ENCODE measurements around the gene LMO1.

LMO1 gene

DNA sequence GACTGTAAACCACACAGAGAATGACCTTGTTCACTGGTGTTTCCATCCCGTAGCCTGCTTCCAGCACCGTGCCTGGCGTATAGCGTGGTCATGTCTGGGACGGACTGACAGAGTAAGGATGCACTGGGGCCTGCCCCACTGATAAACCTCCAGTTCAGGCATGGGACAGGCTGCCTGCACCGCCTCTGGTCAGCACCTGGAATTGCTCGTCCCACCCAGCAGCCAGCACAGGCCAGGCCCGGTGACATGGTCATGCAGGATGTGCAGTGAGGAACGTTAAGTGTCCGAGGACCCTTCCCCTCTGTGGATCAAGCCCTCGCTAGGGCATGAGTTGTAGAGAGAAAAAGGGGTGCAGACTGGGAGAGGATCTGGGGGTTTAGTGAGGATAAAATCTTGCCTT lies 44.8 kb downstream of the LMO1 start:
- TF ChIP-seq, protein P1, sequence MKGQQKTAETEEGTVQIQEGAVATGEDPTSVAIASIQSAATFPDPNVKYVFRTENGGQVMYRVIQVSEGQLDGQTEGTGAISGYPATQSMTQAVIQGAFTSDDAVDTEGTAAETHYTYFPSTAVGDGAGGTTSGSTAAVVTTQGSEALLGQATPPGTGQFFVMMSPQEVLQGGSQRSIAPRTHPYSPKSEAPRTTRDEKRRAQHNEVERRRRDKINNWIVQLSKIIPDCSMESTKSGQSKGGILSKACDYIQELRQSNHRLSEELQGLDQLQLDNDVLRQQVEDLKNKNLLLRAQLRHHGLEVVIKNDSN (IDR thresholded peaks at IDR 0.05): no peak
- TF ChIP-seq CREB1 (IDR thresholded peaks at IDR 0.05; ENCODE audit: low read depth) (no peak), TEAD4 (IDR thresholded peaks at IDR 0.05) (no peak)

DNA sequence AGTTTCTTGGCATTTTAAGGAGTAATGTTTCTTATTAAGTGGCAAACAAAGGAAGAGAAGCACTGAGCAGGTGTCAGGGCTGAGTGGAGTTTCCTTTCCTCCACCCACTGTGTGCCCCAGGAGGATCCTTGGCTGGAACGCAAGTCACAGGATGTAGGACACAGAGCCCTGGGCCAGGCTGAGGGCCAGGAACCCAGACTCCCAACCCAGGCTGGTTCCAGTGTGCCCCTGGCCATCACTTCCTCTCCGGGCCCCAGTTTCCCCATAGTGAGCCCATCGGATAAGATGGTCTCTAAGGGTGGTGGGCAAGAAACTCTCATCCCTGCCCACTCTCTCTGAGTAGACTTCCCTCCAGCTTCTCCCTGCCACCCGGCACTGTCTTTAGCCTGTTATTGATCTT lies 45.3 kb downstream of the LMO1 start:
- no peak for TF ChIP-seq TEAD4 (IDR thresholded peaks at IDR 0.05)
- no peak for TF ChIP-seq YY1 (IDR thresholded peaks at IDR 0.05; ENCODE audit: low read depth)
- TF ChIP-seq, protein P2, sequence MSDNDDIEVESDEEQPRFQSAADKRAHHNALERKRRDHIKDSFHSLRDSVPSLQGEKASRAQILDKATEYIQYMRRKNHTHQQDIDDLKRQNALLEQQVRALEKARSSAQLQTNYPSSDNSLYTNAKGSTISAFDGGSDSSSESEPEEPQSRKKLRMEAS (IDR thresholded peaks at IDR 0.05): no peak
- TF ChIP-seq, protein P1 (IDR thresholded peaks at IDR 0.05): no peak
- no peak for TF ChIP-seq TAF1 (IDR thresholded peaks at IDR 0.05; ENCODE audit: low read depth)
- no peak for TF ChIP-seq RAD21 (IDR thresholded peaks at IDR 0.05; ENCODE audit: low read depth)
- TF ChIP-seq EGR1 (IDR thresholded peaks at IDR 0.05): no peak
- TF ChIP-seq NFIC (IDR thresholded peaks at IDR 0.05): no peak
- TF ChIP-seq CEBPB (IDR thresholded peaks at IDR 0.05): no peak
- no peak for TF ChIP-seq CREB1 (IDR thresholded peaks at IDR 0.05; ENCODE audit: low read depth)
- TF ChIP-seq FOXM1 (IDR thresholded peaks at IDR 0.05; ENCODE audit: borderline replicate concordance, low read depth): no peak
- no peak for TF ChIP-seq ZBTB7A (IDR thresholded peaks at IDR 0.05; ENCODE audit: low read depth)
- TF ChIP-seq EP300 (IDR thresholded peaks at IDR 0.05; ENCODE audit: borderline replicate concordance): no peak

DNA sequence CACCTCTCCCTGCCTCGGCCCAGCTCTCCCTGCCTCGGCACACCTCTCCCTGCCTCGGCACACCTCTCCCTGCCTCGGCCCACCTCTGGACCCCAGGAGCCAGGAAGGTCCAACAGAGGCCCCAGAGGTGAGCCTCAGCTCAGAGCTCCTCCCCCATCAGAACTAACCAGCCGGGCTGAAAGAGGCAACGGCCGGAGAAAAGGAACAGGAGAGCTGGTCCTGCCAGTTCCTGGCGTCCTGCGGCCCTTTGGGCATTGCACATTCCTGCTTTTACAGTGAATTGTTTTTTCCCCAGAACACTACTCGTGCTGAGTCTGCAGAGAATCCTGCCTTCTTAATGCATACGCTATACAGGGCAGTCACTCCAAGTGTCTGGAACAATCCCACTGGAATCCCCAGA lies 45.8 kb downstream of the LMO1 start:
- TF ChIP-seq EGR1 (IDR thresholded peaks at IDR 0.05) (no peak), ZBTB7A (IDR thresholded peaks at IDR 0.05; ENCODE audit: low read depth) (no peak), TCF12 (IDR thresholded peaks at IDR 0.05; ENCODE audit: low read depth) (no peak), CEBPB (IDR thresholded peaks at IDR 0.05) (no peak), NFIC (IDR thresholded peaks at IDR 0.05) (no peak), RAD21 (IDR thresholded peaks at IDR 0.05; ENCODE audit: low read depth) (no peak), FOXM1 (IDR thresholded peaks at IDR 0.05; ENCODE audit: borderline replicate concordance, low read depth) (no peak), EP300 (IDR thresholded peaks at IDR 0.05; ENCODE audit: borderline replicate concordance) (no peak), TEAD4 (IDR thresholded peaks at IDR 0.05) (no peak), YY1 (IDR thresholded peaks at IDR 0.05; ENCODE audit: low read depth) (no peak), TAF1 (IDR thresholded peaks at IDR 0.05; ENCODE audit: low read depth) (no peak), CREB1 (IDR thresholded peaks at IDR 0.05; ENCODE audit: low read depth) (no peak)
- TF ChIP-seq, protein P2 (IDR thresholded peaks at IDR 0.05): no peak
- TF ChIP-seq, protein P1 (IDR thresholded peaks at IDR 0.05): no peak
- TF ChIP-seq, protein P3, sequence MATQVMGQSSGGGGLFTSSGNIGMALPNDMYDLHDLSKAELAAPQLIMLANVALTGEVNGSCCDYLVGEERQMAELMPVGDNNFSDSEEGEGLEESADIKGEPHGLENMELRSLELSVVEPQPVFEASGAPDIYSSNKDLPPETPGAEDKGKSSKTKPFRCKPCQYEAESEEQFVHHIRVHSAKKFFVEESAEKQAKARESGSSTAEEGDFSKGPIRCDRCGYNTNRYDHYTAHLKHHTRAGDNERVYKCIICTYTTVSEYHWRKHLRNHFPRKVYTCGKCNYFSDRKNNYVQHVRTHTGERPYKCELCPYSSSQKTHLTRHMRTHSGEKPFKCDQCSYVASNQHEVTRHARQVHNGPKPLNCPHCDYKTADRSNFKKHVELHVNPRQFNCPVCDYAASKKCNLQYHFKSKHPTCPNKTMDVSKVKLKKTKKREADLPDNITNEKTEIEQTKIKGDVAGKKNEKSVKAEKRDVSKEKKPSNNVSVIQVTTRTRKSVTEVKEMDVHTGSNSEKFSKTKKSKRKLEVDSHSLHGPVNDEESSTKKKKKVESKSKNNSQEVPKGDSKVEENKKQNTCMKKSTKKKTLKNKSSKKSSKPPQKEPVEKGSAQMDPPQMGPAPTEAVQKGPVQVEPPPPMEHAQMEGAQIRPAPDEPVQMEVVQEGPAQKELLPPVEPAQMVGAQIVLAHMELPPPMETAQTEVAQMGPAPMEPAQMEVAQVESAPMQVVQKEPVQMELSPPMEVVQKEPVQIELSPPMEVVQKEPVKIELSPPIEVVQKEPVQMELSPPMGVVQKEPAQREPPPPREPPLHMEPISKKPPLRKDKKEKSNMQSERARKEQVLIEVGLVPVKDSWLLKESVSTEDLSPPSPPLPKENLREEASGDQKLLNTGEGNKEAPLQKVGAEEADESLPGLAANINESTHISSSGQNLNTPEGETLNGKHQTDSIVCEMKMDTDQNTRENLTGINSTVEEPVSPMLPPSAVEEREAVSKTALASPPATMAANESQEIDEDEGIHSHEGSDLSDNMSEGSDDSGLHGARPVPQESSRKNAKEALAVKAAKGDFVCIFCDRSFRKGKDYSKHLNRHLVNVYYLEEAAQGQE (IDR thresholded peaks at IDR 0.05; ENCODE audit: low read depth): no peak

DNA sequence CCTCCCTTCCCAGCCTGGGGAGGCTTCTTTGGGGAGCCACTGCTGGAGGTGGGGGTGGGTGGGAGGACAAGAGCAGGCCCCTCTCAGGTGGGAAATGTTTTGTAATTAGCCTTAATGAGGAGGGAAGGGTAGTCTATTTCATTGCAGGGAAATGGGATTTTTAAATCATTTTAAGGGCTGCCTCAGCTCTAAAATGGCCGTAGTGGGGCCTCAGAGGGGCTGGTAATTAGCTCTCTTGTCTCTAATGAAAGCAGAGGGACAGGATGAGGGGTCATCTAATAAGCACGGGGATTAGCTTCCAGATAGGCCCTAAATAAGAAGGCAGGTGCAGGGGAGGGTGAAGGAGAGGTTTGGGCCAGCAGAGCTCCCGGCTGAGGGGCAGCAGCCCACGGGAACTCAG lies 46.5 kb downstream of the LMO1 start:
- TF ChIP-seq FOXM1 (IDR thresholded peaks at IDR 0.05; ENCODE audit: borderline replicate concordance, low read depth) (no peak), RAD21 (IDR thresholded peaks at IDR 0.05; ENCODE audit: low read depth) (no peak), TCF12 (IDR thresholded peaks at IDR 0.05; ENCODE audit: low read depth) (no peak), YY1 (IDR thresholded peaks at IDR 0.05; ENCODE audit: low read depth) (no peak), CREB1 (IDR thresholded peaks at IDR 0.05; ENCODE audit: low read depth) (no peak), NFIC (IDR thresholded peaks at IDR 0.05) (no peak), ZBTB7A (IDR thresholded peaks at IDR 0.05; ENCODE audit: low read depth) (no peak), TEAD4 (IDR thresholded peaks at IDR 0.05) (no peak), EP300 (IDR thresholded peaks at IDR 0.05; ENCODE audit: borderline replicate concordance) (no peak), CEBPB (IDR thresholded peaks at IDR 0.05) (no peak), TAF1 (IDR thresholded peaks at IDR 0.05; ENCODE audit: low read depth) (no peak)
- TF ChIP-seq, protein P2 (IDR thresholded peaks at IDR 0.05): no peak

DNA sequence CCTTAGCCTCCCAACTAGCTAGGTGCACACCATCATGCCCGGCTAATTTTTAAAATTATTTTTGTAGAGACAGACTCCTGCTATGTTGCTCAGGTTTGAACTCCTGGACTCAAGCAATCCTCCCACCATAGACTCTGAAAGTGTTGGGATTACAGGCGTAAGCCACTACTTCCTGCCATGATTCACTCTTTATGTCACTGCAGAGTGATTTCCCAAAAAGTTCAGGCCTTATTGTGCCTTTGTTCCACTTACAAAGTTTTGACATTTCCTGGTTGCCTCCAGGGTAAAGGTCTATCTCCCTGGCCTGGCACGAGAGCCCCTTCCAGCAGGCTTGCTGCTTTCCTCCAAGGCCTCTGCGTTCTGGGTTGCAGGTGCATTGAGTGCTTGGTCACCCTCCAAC lies 50.3 kb downstream of the LMO1 start:
- TF ChIP-seq TAF1 (IDR thresholded peaks at IDR 0.05; ENCODE audit: low read depth): no peak
- TF ChIP-seq, protein P3 (IDR thresholded peaks at IDR 0.05; ENCODE audit: low read depth): no peak
- no peak for TF ChIP-seq EGR1 (IDR thresholded peaks at IDR 0.05)
- no peak for TF ChIP-seq YY1 (IDR thresholded peaks at IDR 0.05; ENCODE audit: low read depth)
- TF ChIP-seq, protein P2 (IDR thresholded peaks at IDR 0.05): no peak
- TF ChIP-seq RAD21 (IDR thresholded peaks at IDR 0.05; ENCODE audit: low read depth): no peak

Measured in Ishikawa (cell line).